ENCODE results near the gene VOPP1.

VOPP1 gene

DNA sequence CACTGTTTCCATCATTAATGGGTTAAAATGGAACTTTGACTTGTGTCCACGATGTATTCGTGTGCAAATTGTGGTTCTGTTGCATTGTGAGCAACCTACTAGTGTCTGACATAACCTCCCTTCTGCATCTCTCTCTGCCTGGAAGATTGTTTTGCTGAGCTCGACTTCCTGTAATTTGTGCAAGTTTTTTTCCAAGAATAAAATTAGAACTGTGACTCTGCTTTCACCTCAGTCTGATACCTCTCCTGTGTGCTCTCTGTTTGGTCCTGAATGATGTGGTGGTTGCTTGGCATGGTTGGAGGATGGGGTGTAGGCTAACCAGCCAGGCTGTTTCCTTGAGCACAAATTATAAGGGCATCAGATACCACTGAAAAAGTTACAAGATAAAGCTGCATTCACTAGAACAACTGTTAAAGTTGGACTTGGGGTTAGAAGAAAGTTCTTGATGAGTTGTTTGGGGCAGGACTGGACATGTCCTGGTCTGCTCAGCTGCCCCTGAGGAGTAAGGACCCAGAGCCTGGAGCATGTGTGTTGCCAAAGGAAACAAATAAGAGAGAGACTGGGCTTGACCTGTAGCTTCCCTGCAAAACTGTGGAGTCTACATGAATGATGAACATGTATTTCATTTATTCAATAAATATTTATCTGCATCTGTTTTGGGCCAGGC is 1.9 kb upstream of the VOPP1 start:
- no peak for DNase-seq (ENCODE audit: extremely low read depth, low read depth)
- TF ChIP-seq, protein P1, sequence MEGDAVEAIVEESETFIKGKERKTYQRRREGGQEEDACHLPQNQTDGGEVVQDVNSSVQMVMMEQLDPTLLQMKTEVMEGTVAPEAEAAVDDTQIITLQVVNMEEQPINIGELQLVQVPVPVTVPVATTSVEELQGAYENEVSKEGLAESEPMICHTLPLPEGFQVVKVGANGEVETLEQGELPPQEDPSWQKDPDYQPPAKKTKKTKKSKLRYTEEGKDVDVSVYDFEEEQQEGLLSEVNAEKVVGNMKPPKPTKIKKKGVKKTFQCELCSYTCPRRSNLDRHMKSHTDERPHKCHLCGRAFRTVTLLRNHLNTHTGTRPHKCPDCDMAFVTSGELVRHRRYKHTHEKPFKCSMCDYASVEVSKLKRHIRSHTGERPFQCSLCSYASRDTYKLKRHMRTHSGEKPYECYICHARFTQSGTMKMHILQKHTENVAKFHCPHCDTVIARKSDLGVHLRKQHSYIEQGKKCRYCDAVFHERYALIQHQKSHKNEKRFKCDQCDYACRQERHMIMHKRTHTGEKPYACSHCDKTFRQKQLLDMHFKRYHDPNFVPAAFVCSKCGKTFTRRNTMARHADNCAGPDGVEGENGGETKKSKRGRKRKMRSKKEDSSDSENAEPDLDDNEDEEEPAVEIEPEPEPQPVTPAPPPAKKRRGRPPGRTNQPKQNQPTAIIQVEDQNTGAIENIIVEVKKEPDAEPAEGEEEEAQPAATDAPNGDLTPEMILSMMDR (IDR thresholded peaks at IDR 0.05; ENCODE audit: low read depth, low read length): no peak

DNA sequence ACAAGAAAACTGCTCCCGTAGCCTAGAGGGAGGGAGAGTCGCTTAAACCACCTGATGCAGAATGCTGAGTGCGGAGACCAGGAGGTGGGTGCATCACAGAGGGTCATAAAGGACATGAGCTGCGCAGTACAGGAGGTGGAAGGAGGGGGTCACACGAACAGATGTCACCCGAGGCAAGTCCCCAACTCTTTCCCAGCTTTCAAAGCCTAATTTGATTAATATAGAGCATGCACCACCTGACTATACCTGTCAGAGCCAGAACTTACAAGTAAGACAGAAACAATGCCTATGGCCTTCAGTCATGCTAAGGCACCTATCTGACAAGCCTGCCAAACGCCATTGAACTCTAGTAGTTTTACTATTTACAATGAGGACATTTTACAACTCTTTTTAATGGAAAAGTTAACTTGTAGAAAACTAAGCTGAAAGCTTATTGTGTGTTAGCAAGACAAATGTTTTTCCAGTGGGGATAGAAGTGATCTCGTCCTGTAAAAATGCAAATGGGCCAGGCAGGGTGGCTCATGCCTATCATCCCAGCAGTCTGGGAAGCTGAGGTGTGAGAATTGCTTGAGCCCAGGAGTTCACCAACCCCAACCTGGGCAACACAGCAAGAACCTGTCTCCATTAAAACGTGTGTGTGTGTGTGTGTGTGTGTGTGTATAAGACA is 1.1 kb upstream of the VOPP1 start:
- TF ChIP-seq, protein P1 (IDR thresholded peaks at IDR 0.05; ENCODE audit: low read depth, low read length): no peak
- DNase-seq (ENCODE audit: extremely low read depth, low read depth): no peak

DNA sequence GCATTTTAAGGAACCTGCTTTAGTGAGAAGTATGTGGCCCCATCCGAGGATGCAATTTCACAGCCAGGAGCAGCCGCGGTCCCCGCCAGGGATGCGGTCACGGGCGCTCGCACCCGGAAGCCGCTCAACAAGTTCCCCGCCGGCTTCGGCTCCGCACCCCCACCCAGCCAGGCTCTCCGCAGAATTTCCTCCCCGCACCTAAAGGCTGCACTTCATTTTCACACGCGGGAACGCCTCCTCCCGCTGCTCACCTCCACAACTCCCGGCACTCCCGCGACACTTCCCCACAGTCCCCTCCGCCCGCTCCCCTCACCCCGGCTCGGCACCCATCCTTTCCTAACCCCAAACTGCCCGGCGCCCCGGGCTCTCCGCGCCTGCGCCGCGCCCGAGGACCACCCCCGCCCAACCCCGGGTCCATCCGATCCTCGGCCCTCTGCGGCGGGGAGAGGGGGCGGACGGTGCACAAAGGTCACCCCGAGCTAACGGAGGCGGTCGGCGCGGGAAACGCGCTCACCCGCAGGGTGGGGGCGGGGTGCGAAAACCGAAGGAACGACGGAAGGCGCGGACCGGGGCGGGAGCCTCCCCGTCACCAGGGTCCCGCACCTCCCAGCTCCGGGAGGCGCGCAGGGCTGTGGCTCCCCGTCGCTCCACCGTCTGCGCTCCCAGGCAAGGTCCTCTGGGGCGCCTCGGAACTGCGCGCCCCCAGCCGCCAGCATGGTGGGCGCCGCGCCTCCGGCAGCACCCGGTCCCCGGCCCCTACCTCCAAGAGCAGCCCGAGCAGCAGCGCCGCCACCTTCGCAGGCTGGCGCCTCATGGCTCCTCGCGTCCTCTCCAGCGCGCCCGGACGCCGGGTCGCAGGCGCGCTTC is 558 bp downstream of the VOPP1 start:
- DNase-seq (ENCODE audit: extremely low read depth, low read depth): no peak
- TF ChIP-seq, protein P1 (IDR thresholded peaks at IDR 0.05; ENCODE audit: low read depth, low read length): no peak

DNA sequence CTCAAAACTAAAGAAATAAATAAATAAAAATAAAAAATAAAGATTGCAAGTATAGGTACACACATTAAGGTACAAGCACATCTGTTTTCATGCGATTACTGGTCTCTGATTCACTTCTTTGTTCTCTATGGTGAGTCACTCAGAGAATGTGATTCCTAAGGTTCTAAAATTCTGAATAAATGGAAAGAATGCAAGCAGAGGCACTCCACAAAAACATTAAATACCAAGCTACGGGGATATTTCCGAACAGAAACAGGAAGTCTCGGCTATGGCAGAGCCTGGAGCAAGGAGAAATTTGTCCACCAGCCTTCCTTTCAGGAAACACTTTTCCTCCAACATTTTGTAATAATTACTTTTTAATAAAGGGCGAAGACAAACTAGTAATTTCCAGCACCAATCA is 1.4 kb downstream of the VOPP1 start:
- TF ChIP-seq, protein P1 (IDR thresholded peaks at IDR 0.05; ENCODE audit: low read depth, low read length): no peak
- no peak for DNase-seq (ENCODE audit: extremely low read depth, low read depth)

DNA sequence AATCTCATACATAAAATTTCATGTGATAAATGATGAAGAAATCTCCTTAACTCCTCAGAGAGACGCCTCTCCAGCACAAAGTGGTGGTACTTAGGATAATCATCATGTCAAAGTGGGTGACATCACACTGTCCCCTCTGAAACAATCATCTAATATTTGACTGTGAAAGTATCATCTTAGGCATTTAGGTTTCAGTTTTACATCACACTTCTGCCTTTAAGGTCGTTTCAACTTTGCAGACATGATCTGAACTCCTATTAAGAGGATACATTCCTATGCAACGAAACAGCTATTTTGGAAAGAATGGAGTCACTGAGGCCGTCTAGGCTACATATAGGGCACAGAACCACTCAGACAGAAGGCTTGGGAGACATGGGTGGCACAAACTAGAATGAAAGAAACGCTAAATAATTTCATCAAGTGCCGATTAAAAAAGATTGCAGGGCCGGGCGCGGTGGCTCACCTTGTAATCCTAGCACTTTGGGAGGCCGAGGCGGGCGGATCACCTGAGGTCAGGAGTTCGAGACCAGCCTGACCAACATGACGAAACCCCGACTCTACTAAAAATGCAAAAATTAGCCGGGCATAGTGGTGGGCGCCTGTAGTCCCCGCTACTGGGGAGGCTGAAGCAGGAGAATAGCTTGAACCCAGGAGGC is 2.0 kb downstream of the VOPP1 start:
- no peak for DNase-seq (ENCODE audit: extremely low read depth, low read depth)

DNA sequence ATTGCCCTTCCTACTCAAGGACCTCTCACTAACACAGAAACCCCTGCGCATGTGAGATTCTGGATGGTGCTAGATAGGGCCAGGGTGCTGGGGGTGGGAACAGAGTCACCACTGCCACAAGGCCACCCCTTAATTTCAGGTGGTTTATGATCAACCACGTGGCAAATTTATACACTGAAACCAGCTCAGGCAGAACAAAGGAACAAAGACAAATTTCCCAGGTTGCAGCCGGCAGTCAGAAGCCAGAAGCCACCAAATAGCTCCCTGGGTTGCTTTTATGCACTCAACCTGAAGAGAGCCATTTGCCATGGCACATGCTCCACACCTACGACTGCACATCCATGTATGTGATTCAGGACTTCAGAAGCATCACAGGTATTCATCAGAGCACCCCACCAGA is 2.5 kb downstream of the VOPP1 start:
- TF ChIP-seq, protein P1 (IDR thresholded peaks at IDR 0.05; ENCODE audit: low read depth, low read length): no peak
- DNase-seq (ENCODE audit: extremely low read depth, low read depth): no peak

More for the DNA sequence above, 2.0 kb downstream of the VOPP1 start:
- TF ChIP-seq, protein P1 (IDR thresholded peaks at IDR 0.05; ENCODE audit: low read depth, low read length): no peak

Measured in AG09319 (cell line).